Measurements from ENCODE around the gene MOSMO. TPM values are rescaled to one million over a fixed set of nuclear protein-coding genes. Genes with fewer than 3 reads are reported as not detected.

MOSMO gene
- polyA plus RNA-seq, 3 donors: 0.95 to 9.1 (median 2.5) TPM

DNA sequence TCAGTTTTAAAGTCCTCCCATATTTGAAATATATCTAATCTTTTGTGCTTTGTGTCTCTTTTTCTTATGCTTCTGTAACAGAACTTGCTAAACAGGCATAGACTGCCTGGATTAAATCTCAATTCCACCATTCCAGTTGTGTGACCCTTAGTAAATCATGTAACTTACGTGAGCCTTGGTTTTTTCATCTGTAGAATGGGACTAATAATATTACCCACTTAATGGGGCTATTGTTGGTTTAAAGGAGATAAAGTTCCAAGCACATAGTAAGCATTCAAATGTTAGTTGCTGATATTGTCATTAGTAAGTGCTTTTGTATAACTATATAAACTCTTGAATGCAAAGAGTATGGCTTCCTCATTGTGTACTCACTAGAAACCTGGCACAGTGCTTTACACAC, 78.5 kb downstream of the MOSMO start:
- intact Hi-C loops (cut with micrococcal nuclease): no loop called here
- no peaks in the 10 kb centered on the region for H3K79me2 ChIP-seq (ENCODE audit: insufficient read depth, low read length)
- peaks cover 27 to 40% of the 10 kb centered on the region in 2 donors for H3K36me3 Mint-ChIP-seq
- H3K4me3 ChIP-seq (replicated peaks in 1 of 3; ENCODE audit: low read depth in 2 of 3, low read length in 3 of 3): no peak overlapping the region
- no peak overlapping the region for H3K27ac Mint-ChIP-seq
- no peak overlapping the region for H3K4me3 Mint-ChIP-seq
- H3K27me3 ChIP-seq (ENCODE audit: control insufficient read depth in 2 of 2, insufficient read depth in 2 of 2, low read length in 2 of 2): no peaks in the 10 kb centered on the region
- H2AFZ ChIP-seq (ENCODE audit: insufficient read depth, low read depth, low read length, poor library complexity, severe bottlenecking): no peak overlapping the region
- H3K4me1 Mint-ChIP-seq: no peaks in the 10 kb centered on the region
- H3K27me3 Mint-ChIP-seq (ENCODE audit: low read depth in 3 of 3): no peaks in the 10 kb centered on the region
- peaks cover 8 to 33% of the 10 kb centered on the region in 2 donors for H3K36me3 ChIP-seq (replicated peaks in 1 of 2; ENCODE audit: control insufficient read depth in 1 of 2, insufficient read depth in 2 of 2, low read length in 2 of 2)
- no peaks in the 10 kb centered on the region for H3K9me3 ChIP-seq (replicated peaks in 1 of 2; ENCODE audit: control insufficient read depth in 1 of 2, insufficient read depth in 1 of 2, low read length in 2 of 2)
- H3K4me2 ChIP-seq (replicated peaks; ENCODE audit: extremely low read depth, low read length, poor library complexity, severe bottlenecking): no peak overlapping the region
- DNase-seq: no peak
- H4K20me1 ChIP-seq (ENCODE audit: insufficient read depth, low read length): no peaks in the 10 kb centered on the region
- H3K9me3 Mint-ChIP-seq: peaks cover 0 to 2% (median 0%) of the 10 kb centered on the region in 7 donors
- no peaks in the 10 kb centered on the region for H3K4me1 ChIP-seq (ENCODE audit: control insufficient read depth in 1 of 2, insufficient read depth in 2 of 2, low read length in 2 of 2)
- WGBS (ENCODE audit: insufficient coverage): no CpG with 5 or more reads among the region's 1 CpG
- TF ChIP-seq, protein P1, sequence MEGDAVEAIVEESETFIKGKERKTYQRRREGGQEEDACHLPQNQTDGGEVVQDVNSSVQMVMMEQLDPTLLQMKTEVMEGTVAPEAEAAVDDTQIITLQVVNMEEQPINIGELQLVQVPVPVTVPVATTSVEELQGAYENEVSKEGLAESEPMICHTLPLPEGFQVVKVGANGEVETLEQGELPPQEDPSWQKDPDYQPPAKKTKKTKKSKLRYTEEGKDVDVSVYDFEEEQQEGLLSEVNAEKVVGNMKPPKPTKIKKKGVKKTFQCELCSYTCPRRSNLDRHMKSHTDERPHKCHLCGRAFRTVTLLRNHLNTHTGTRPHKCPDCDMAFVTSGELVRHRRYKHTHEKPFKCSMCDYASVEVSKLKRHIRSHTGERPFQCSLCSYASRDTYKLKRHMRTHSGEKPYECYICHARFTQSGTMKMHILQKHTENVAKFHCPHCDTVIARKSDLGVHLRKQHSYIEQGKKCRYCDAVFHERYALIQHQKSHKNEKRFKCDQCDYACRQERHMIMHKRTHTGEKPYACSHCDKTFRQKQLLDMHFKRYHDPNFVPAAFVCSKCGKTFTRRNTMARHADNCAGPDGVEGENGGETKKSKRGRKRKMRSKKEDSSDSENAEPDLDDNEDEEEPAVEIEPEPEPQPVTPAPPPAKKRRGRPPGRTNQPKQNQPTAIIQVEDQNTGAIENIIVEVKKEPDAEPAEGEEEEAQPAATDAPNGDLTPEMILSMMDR (IDR thresholded peaks at IDR 0.05): no peak
- H3K9ac ChIP-seq (ENCODE audit: insufficient read depth, low read length, poor library complexity, severe bottlenecking): no peak overlapping the region
- H3K27ac ChIP-seq (ENCODE audit: low read depth in 1 of 2, low read length in 2 of 2): no peak overlapping the region

GRCh38 chr16:22088642-22089041, 80.7 kb downstream of the MOSMO start:
- Histone ChIP-seq H2AFZ (ENCODE audit: insufficient read depth, low read depth, low read length, poor library complexity, severe bottlenecking) (no peak overlapping the region), H3K4me3 (replicated peaks in 1 of 3; ENCODE audit: low read depth in 2 of 3, low read length in 3 of 3) (no peak overlapping the region), H4K20me1 (ENCODE audit: insufficient read depth, low read length) (no peaks in the 10 kb centered on the region), H3K27me3 (ENCODE audit: control insufficient read depth in 2 of 2, insufficient read depth in 2 of 2, low read length in 2 of 2) (no peaks in the 10 kb centered on the region), H3K9ac (ENCODE audit: insufficient read depth, low read length, poor library complexity, severe bottlenecking) (no peak overlapping the region), H3K27ac (ENCODE audit: low read depth in 1 of 2, low read length in 2 of 2) (no peak overlapping the region), H3K79me2 (ENCODE audit: insufficient read depth, low read length) (no peaks in the 10 kb centered on the region), H3K9me3 (replicated peaks in 1 of 2; ENCODE audit: control insufficient read depth in 1 of 2, insufficient read depth in 1 of 2, low read length in 2 of 2) (no peaks in the 10 kb centered on the region), H3K4me1 (ENCODE audit: control insufficient read depth in 1 of 2, insufficient read depth in 2 of 2, low read length in 2 of 2) (no peaks in the 10 kb centered on the region), H3K4me2 (replicated peaks; ENCODE audit: extremely low read depth, low read length, poor library complexity, severe bottlenecking) (no peak overlapping the region), H3K36me3 (replicated peaks in 1 of 2; ENCODE audit: control insufficient read depth in 1 of 2, insufficient read depth in 2 of 2, low read length in 2 of 2) (peaks cover 6 to 21% of the 10 kb centered on the region in 2 donors)
- TF ChIP-seq, protein P1 (IDR thresholded peaks at IDR 0.05): no peak
- no peak overlapping the region for H3K27ac Mint-ChIP-seq
- intact Hi-C loops (cut with micrococcal nuclease): no loop called here
- WGBS (ENCODE audit: insufficient coverage): no CpG with 5 or more reads among the region's 1 CpG
- no peak for DNase-seq
- peaks cover 22 to 33% of the 10 kb centered on the region in 2 donors for H3K36me3 Mint-ChIP-seq
- peaks cover 0 to 2% (median 0%) of the 10 kb centered on the region in 7 donors for H3K9me3 Mint-ChIP-seq
- H3K4me3 Mint-ChIP-seq: no peak overlapping the region
- no peaks in the 10 kb centered on the region for H3K27me3 Mint-ChIP-seq (ENCODE audit: low read depth in 3 of 3)
- H3K4me1 Mint-ChIP-seq: no peaks in the 10 kb centered on the region

Data from CD14-positive monocyte (primary cell).